PC-3 (cell line): ENCODE data around the gene FRMD6. TPM values are rescaled to one million over a fixed set of nuclear protein-coding genes. Genes with fewer than 3 reads are reported as not detected.
"Not testable (repeated sequence)": the region's sequence is repeated elsewhere in the genome, so short reads cannot be mapped to it uniquely, and the experiment has no call there.

ENCODE experiments used
- ATAC-seq: fragments of 200-7000 bp; cut with Tn5 transposase; 2 replicates; pipeline ENCODE4 v1.9.1; 2020; ENCODE audit warnings: mild to moderate bottlenecking, moderate library complexity
- BruUV-seq: library from RNA; stranded (reverse); fragments of 400-500 nt; replicated peaks from 2 replicates; lab custom pipeline; 2021; lab: Mats Ljungman, UMichigan
- CTCF ChIA-PET: fragments of 300-600 bp; sonication (Branson Sonifier 250); formaldehyde crosslinking; loops from one replicate; lab custom pipeline; 2022; ENCODE audit warnings: antibody characterized with exemption; lab: Charles Lee
- POLR2A ChIA-PET: fragments of 300-600 bp; sonication (Branson Sonifier 250); formaldehyde crosslinking; loops from one replicate; lab custom pipeline; 2022; ENCODE audit warnings: antibody characterized with exemption; ENCODE audit not compliant: unreplicated experiment; lab: Charles Lee
- DNase-seq: peaks from one replicate; pipeline ENCODE4 v3.0.0-alpha.2; 2015
- H2AFZ ChIP-seq: fragments of 300-600 bp; sonication (generic); 2 replicates; pipeline ENCODE4 v1.6.0; 2016; ENCODE audit warnings: antibody characterized with exemption, low read length
- H3F3A ChIP-seq: fragments of 300-600 bp; sonication (generic); one replicate; pipeline ENCODE4 v1.6.0; 2017; ENCODE audit warnings: antibody characterized with exemption, low read length, control low read depth, mild to moderate bottlenecking; ENCODE audit not compliant: unreplicated experiment
- H3K27ac ChIP-seq: fragments of 300-600 bp; sonication (generic); 2 replicates; pipeline ENCODE4 v1.5.1; 2016; ENCODE audit warnings: mild to moderate bottlenecking, low read length
- H3K27me3 ChIP-seq: fragments of 300-600 bp; sonication (generic); 2 replicates; pipeline ENCODE4 v1.6.1; 2016; ENCODE audit warnings: low read length, mixed read lengths
- H3K36me3 ChIP-seq: fragments of 300-600 bp; sonication (generic); 2 replicates; pipeline ENCODE4 v1.6.1; 2016; ENCODE audit warnings: low read depth, mixed run types, low read length, mixed read lengths
- H3K4me1 ChIP-seq: fragments of 300-600 bp; sonication (generic); 2 replicates; pipeline ENCODE4 v1.5.1; 2016; ENCODE audit warnings: low read length; ENCODE audit not compliant: insufficient read depth
- H3K4me2 ChIP-seq: fragments of 300-600 bp; sonication (generic); 2 replicates; pipeline ENCODE4 v1.6.0; 2016; ENCODE audit warnings: low read length
- H3K4me3 ChIP-seq: fragments of 300-600 bp; sonication (generic); 2 replicates; pipeline ENCODE4 v1.5.1; 2016; ENCODE audit warnings: mild to moderate bottlenecking, low read length, mixed read lengths
- H3K79me2 ChIP-seq: fragments of 300-600 bp; sonication (generic); 2 replicates; pipeline ENCODE4 v1.6.1; 2017; ENCODE audit warnings: low read length, mixed read lengths
- H3K9ac ChIP-seq: fragments of 300-600 bp; sonication (generic); 2 replicates; pipeline ENCODE4 v1.6.0; 2016; ENCODE audit warnings: mild to moderate bottlenecking, low read length
- H3K9me2 ChIP-seq: fragments of 300-600 bp; sonication (generic); replicated peaks from 2 replicates; pipeline ENCODE4 v1.6.1; 2016; ENCODE audit warnings: mixed run types, low read length, mixed read lengths
- H3K9me3 ChIP-seq: fragments of 300-600 bp; sonication (generic); 2 replicates; pipeline ENCODE4 v1.6.1; 2016; ENCODE audit warnings: low read length, mixed read lengths
- H4K20me1 ChIP-seq: fragments of 300-600 bp; sonication (generic); 2 replicates; pipeline ENCODE4 v1.6.1; 2016; ENCODE audit warnings: low read length, mixed read lengths
- EZH2 ChIP-seq: fragments of 300-600 bp; sonication (generic); IDR thresholded peaks from one replicate; pipeline ENCODE4 v1.6.1; 2017; ENCODE audit warnings: antibody characterized with exemption, mild to moderate bottlenecking, low read length; ENCODE audit not compliant: unreplicated experiment
- EZH2phosphoT487 ChIP-seq: fragments of 300-600 bp; sonication (generic); IDR thresholded peaks from 2 replicates; pipeline ENCODE4 v1.6.1; 2018; ENCODE audit warnings: mild to moderate bottlenecking, antibody characterized with exemption, low read length, borderline replicate concordance
- intact Hi-C: fragments of 100-400 bp; cut with micrococcal nuclease; formaldehyde crosslinking; loops from 2 replicates; pipeline ENCODE4 v1.9.0; 2023
- total RNA-seq: library from RNA; depleted of rRNA; stranded (reverse); fragments of >200 nt; gene quantifications from 2 replicates; pipeline ENCODE4 v1.2.3, GENCODE V29; 2014
- TF ChIP-seq, protein P1 (sequence below): fragments of 300-600 bp; sonication (generic); conservative IDR thresholded peaks from 2 replicates; pipeline ENCODE4 v1.5.1; 2017; ENCODE audit warnings: antibody characterized with exemption, low read depth, mild to moderate bottlenecking, low read length

FRMD6 gene
- total RNA-seq, 1 experiment from 2014 or later = 103 TPM

DNA sequence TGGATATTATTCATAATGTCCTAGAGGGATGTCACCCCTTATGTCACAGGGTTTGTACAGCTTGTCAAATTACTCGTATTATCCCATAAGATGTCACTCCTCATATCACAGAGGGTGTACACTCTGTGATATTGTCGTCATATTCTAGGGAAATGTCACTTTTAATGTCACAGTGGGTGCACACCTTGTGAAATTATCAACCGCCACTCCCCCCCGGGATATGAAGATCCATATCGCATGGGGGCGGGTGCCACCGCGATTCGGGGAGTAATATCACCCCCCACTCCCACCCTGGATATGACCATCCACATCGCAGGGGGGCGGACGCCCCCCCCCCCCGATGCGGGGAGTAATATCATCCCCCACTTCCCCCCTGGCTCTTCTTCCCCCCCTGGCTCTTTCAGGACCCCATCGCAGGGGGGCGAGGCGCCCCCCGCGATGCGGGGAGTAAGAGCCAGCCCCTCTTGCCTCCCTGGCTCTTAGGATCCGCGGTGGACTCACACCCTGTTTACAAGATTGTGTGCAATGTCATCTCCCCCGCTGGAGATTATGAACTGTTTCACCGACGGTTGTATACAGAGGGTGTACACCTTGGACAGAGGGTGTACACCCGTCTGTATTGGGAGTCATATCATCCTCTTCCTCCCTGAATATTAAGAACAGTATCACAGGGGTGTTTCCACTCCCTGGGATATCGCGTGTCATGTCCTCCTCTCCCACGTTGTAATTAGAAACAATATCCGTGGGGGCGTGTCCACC is 92.8 kb downstream of the FRMD6 start:
- TF ChIP-seq, protein P1, sequence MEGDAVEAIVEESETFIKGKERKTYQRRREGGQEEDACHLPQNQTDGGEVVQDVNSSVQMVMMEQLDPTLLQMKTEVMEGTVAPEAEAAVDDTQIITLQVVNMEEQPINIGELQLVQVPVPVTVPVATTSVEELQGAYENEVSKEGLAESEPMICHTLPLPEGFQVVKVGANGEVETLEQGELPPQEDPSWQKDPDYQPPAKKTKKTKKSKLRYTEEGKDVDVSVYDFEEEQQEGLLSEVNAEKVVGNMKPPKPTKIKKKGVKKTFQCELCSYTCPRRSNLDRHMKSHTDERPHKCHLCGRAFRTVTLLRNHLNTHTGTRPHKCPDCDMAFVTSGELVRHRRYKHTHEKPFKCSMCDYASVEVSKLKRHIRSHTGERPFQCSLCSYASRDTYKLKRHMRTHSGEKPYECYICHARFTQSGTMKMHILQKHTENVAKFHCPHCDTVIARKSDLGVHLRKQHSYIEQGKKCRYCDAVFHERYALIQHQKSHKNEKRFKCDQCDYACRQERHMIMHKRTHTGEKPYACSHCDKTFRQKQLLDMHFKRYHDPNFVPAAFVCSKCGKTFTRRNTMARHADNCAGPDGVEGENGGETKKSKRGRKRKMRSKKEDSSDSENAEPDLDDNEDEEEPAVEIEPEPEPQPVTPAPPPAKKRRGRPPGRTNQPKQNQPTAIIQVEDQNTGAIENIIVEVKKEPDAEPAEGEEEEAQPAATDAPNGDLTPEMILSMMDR = no peak
- TF ChIP-seq EZH2phosphoT487 = no peak
- no peak for TF ChIP-seq EZH2
- no peak overlapping the region for H3K9ac ChIP-seq
- H3K27me3 ChIP-seq = no peaks in the 10 kb centered on the region
- H2AFZ ChIP-seq = no peak overlapping the region
- no peaks in the 10 kb centered on the region for H3K36me3 ChIP-seq
- no peak for DNase-seq
- H3K4me1 ChIP-seq = no peaks in the 10 kb centered on the region
- H3K27ac ChIP-seq = no peak overlapping the region
- no peak overlapping the region for H3K4me2 ChIP-seq
- no peaks in the 10 kb centered on the region for H3K9me2 ChIP-seq
- H3K9me3 ChIP-seq = no peaks in the 10 kb centered on the region
- H3K79me2 ChIP-seq = no peaks in the 10 kb centered on the region
- POLR2A ChIA-PET = no interaction called here
- intact Hi-C loops = no loop called here
- CTCF ChIA-PET = no interaction called here
- H3K4me3 ChIP-seq = no peak overlapping the region
- H4K20me1 ChIP-seq = no peaks in the 10 kb centered on the region
- no TSS peak for BruUV-seq
- H3F3A ChIP-seq = no peaks in the 10 kb centered on the region
- no peak for ATAC-seq

DNA sequence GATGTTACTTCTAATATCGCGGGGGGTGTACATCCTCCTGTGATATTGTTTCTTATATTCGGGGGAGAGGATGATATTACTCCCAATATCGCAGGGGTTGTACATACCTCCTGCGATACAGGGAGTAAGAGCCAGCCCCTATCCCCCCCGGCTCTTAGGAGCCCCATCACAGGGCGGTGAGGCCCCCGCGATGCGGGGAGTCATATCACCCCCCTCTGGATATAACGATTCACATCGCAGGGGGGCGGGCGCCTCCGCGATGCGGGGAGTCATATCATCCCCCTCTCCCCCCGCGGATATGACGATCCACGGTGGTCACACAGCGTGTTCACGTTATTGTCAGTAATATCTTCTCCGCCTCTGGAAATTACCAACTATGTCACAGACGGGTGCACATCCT is 95.1 kb downstream of the FRMD6 start:
- ATAC-seq, H4K20me1 ChIP-seq, H2AFZ ChIP-seq, DNase-seq, BruUV-seq, H3K4me3 ChIP-seq, H3K9me2 ChIP-seq, H3K4me2 ChIP-seq, H3F3A ChIP-seq, CTCF ChIA-PET, POLR2A ChIA-PET, H3K27ac ChIP-seq, intact Hi-C loops, H3K36me3 ChIP-seq, H3K79me2 ChIP-seq, H3K27me3 ChIP-seq, H3K9me3 ChIP-seq, H3K9ac ChIP-seq, H3K4me1 ChIP-seq: not testable (repeated sequence)

DNA sequence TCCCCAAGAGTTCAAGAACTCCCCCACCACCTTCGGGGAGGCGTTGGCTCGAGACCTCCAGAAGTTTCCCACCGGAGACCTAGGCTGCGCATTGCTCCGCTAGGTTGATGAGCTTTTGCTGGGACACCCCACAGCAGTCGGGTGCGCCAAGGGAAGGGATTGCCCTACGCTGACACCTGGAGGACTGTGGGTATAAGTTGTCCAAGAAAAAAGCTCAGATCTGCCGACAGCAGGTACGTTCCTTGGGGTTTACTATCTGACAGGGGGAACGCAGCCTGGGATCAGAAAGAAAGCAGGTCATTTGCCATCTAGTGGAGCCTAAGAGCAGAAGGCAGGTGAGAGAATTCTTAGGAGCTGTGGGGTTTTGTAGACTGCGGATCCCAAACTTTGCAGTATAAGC is 98.8 kb downstream of the FRMD6 start:
- DNase-seq = no peak

More for the DNA sequence above, 98.8 kb downstream of the FRMD6 start:
- H3K4me1 ChIP-seq = peaks cover 20% of the 10 kb centered on the region
- no peaks in the 10 kb centered on the region for H3K27me3 ChIP-seq
- no peak overlapping the region for H3K4me3 ChIP-seq
- ChIA-PET POLR2A (no interaction called here), CTCF (interaction anchor here (0.6 to 1.1 kb wide), 4 partner anchors 27 to 467 kb away, joined by 3 to 9 read pairs (median 3); no protein-coding TSS in a partner anchor)
- H2AFZ ChIP-seq = no peak overlapping the region
- no peaks in the 10 kb centered on the region for H3K36me3 ChIP-seq
- H3F3A ChIP-seq = no peaks in the 10 kb centered on the region
- H3K9ac ChIP-seq = no peak overlapping the region
- no peak for ATAC-seq
- H4K20me1 ChIP-seq = no peaks in the 10 kb centered on the region
- no peak overlapping the region for H3K27ac ChIP-seq
- no TSS peak for BruUV-seq
- intact Hi-C loops = no loop called here
- no peaks in the 10 kb centered on the region for H3K9me2 ChIP-seq
- H3K9me3 ChIP-seq = no peaks in the 10 kb centered on the region
- TF ChIP-seq EZH2phosphoT487 = no peak
- no peak for TF ChIP-seq EZH2
- TF ChIP-seq, protein P1 = no peak
- no peaks in the 10 kb centered on the region for H3K79me2 ChIP-seq
- H3K4me2 ChIP-seq = no peak overlapping the region
